Endothelial cell (in vitro differentiated cells): ENCODE results near the gene ALDH16A1. TPM values are rescaled to one million over a fixed set of nuclear protein-coding genes. Genes with fewer than 3 reads are reported as not detected.

ENCODE experiments used
- DNase-seq: peaks from one replicate; pipeline ENCODE4 v3.0.0; 2021; ENCODE audit warnings: low spot score
- H3K27ac Mint-ChIP-seq: one replicate; pipeline ENCODE4 v1.8.0; 2021; ENCODE audit warnings: mixed read lengths, inconsistent platforms; ENCODE audit not compliant: unreplicated experiment
- H3K27me3 Mint-ChIP-seq: one replicate; pipeline ENCODE4 v1.8.0; 2021; ENCODE audit warnings: mild to moderate bottlenecking, moderate library complexity, mixed read lengths, inconsistent platforms; ENCODE audit not compliant: unreplicated experiment
- H3K36me3 Mint-ChIP-seq: one replicate; pipeline ENCODE4 v1.8.0; 2021; ENCODE audit warnings: mild to moderate bottlenecking, low read depth, mixed read lengths, inconsistent platforms; ENCODE audit not compliant: unreplicated experiment
- H3K4me1 Mint-ChIP-seq: one replicate; pipeline ENCODE4 v1.8.0; 2021; ENCODE audit warnings: mild to moderate bottlenecking, mixed read lengths, inconsistent platforms; ENCODE audit not compliant: unreplicated experiment
- H3K4me3 Mint-ChIP-seq: one replicate; pipeline ENCODE4 v1.8.0; 2021; ENCODE audit warnings: mild to moderate bottlenecking, mixed read lengths, inconsistent platforms; ENCODE audit not compliant: unreplicated experiment
- H3K9me3 Mint-ChIP-seq: one replicate; pipeline ENCODE4 v1.8.0; 2021; ENCODE audit warnings: mixed read lengths, inconsistent platforms; ENCODE audit not compliant: unreplicated experiment
- long read RNA-seq: library from polyadenylated mRNA; unstranded; transcript quantifications from one replicate; pipeline ENCODE4 v2.0.0, GENCODE V29; 2020; ENCODE audit not compliant: unreplicated experiment
- total RNA-seq: library from RNA; stranded (reverse); fragmentation: NEBNext Ultra II Directional; extraction: Animal tissue kit (Norgen Biotek cat#: 25700); gene quantifications from one replicate; pipeline ENCODE4 v1.2.1, GENCODE V29; 2021; ENCODE audit not compliant: unreplicated experiment
- TF ChIP-seq, protein P1 (sequence below): fragments of 200-600 bp; sonication (generic); IDR thresholded peaks from one replicate; pipeline ENCODE4 v1.5.0; 2021; ENCODE audit warnings: antibody characterized with exemption; ENCODE audit not compliant: unreplicated experiment

Gene ALDH16A1
- total RNA-seq = 49.6 TPM
- long read RNA-seq, transcript ALDH16A1-201 (17 exons, 3,153 nt) = major isoform, 30 of 35 reads
- long read RNA-seq, partial matches to known transcripts = 1 of 35 reads
- long read RNA-seq, other reads (novel, unspliced or antisense) = 3 of 35 reads

DNA sequence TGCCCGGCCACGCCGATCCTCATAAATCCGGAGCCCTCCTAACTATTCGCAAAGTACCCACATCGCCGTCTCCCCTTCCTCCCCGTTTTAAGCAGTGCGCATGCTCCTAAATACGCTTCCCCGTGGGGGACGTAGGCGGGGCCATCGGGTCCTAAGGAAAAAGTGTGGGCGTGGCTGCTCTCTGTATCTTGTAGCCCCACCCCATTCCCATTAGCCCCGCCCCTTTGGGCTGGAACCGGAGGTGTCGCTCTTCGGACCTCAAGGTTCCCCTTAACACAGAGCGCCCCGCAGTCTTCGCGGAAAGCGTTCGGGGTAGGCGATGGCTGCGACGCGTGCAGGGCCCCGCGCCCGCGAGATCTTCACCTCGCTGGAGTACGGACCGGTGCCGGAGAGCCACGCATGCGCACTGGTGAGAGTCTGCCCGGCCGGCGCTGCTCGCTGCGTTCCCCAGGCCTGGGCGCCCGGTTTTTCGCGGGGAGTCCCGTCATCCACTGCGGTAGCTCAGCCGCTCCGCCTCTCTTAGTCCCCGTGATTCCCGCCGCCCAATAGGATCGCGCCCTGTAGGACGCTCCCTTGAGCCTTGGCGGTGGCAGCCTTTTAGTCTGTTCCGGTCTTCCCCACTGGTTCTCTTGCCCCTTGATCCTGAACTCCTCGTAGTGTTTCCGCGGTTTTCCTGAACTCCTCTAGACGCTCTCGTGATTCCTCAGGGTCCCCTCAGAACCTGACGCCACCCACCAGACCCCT lies at the start of gene ALDH16A1:
ALDH16A1 (plus strand) TSS at position 213 of the 744 bp plus-strand sequence; CDS start at position 320, 107 bp downstream.
- DNase-seq = peak; percentile 98
- Mint-ChIP-seq H3K27ac (peak within 1 kb of the TSS; percentile 100), H3K4me1 (peaks cover 31% of the 10 kb centered on the region), H3K4me3 (peak within 1 kb of the TSS; percentile 99), H3K27me3 (peaks cover 32% of the 10 kb centered on the region), H3K9me3 (no peaks in the 10 kb centered on the region), H3K36me3 (peaks cover 28% of the 10 kb centered on the region)
- TF ChIP-seq, protein P1, sequence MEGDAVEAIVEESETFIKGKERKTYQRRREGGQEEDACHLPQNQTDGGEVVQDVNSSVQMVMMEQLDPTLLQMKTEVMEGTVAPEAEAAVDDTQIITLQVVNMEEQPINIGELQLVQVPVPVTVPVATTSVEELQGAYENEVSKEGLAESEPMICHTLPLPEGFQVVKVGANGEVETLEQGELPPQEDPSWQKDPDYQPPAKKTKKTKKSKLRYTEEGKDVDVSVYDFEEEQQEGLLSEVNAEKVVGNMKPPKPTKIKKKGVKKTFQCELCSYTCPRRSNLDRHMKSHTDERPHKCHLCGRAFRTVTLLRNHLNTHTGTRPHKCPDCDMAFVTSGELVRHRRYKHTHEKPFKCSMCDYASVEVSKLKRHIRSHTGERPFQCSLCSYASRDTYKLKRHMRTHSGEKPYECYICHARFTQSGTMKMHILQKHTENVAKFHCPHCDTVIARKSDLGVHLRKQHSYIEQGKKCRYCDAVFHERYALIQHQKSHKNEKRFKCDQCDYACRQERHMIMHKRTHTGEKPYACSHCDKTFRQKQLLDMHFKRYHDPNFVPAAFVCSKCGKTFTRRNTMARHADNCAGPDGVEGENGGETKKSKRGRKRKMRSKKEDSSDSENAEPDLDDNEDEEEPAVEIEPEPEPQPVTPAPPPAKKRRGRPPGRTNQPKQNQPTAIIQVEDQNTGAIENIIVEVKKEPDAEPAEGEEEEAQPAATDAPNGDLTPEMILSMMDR = no peak

DNA sequence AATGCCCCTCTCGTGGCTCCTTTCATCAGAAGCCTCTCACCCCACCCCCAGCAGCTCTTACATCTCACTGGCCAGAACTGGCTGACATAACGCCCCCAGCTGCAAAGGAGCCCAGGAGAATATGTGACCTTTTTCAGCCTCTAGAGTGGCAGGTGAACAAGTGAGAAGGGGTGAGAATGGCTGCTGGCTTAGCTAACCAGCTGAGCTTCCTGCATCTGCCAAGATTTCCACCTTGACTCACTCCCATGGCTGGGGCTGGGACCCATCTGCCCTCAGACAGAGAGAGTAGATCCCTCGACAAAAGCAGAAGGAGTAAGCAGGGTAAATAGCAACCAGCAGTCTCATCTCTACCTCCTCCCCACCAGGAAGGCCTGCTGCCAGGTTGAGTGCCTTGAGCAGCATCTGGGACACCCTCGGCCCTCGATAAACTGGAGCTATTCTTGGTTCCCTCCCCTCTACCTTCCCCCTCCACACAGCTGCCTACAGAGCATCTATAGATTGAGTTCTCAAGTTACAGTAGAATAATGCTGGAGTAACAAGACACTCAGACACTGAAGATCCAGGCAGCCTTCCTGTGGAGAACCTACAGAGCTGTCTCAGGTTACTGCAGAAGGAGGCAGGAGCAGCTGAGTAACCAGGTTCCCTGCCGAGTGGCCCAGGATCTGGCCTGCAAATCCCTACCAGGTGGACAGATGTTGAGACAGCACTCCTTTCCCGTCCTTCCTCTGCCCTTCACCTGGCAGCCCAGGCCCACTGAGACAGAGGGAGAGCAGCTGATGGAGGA lies 49.4 kb upstream of the ALDH16A1 start:
- no peak for DNase-seq
- Mint-ChIP-seq H3K9me3 (no peaks in the 10 kb centered on the region), H3K4me3 (no peak overlapping the region), H3K27ac (no peak overlapping the region), H3K36me3 (no peaks in the 10 kb centered on the region), H3K4me1 (peaks cover 15% of the 10 kb centered on the region), H3K27me3 (peaks cover 6% of the 10 kb centered on the region)
- TF ChIP-seq, protein P1 = no peak

DNA sequence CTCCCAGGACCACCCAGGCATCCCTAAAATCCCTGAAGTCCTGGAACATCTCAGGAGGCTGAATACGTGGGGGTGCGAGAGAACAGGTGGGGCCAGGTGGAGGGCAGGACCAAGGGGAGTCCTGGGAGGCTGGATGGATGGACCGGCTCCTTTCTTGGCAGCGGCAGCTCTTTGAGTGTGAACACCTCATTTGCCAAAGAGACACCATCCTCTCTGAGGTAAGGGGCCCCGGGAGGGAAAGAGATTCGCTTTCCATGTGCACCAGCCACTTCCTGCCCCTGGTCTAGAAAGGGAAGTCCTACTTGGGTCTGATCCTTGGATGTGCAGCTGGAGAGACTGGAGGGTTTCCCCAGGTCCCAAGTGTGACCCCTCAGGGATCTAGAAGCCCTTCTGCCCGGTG lies 45.9 kb upstream of the ALDH16A1 start:
- Mint-ChIP-seq H3K4me3 (no peak overlapping the region), H3K27ac (no peak overlapping the region), H3K9me3 (no peaks in the 10 kb centered on the region), H3K27me3 (peaks cover 10% of the 10 kb centered on the region), H3K36me3 (no peaks in the 10 kb centered on the region), H3K4me1 (peaks cover 32% of the 10 kb centered on the region)
- no peak for DNase-seq
- TF ChIP-seq, protein P1 = no peak

GRCh38 chr19:49407482-49408015 lies 45.5 kb upstream of the ALDH16A1 start:
- Mint-ChIP-seq H3K27me3 (peaks cover 10% of the 10 kb centered on the region), H3K9me3 (no peaks in the 10 kb centered on the region), H3K4me3 (no peak overlapping the region), H3K4me1 (peaks cover 36% of the 10 kb centered on the region), H3K36me3 (no peaks in the 10 kb centered on the region), H3K27ac (no peak overlapping the region)
- TF ChIP-seq, protein P1 = no peak
- no peak for DNase-seq
